ENCODE measurements around the gene ALDOB.

ALDOB gene

DNA sequence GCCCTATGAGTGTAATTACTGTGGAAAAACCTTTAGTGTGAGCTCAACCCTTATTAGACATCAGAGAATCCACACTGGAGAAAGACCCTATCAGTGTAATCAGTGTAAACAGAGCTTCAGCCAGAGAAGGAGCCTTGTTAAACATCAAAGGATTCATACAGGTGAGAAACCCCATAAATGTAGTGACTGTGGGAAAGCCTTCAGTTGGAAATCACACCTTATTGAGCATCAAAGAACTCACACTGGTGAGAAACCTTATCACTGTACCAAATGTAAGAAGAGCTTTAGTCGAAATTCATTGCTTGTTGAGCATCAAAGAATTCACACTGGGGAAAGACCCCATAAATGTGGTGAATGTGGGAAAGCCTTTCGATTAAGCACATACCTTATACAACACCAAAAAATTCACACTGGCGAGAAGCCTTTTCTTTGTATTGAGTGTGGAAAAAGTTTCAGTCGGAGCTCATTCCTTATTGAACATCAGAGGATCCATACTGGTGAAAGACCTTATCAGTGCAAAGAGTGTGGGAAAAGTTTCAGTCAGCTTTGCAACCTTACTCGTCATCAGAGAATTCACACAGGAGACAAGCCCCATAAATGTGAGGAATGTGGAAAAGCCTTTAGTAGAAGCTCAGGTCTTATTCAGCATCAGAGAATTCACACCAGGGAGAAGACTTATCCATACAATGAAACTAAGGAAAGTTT, 27.0 kb downstream of the ALDOB start:
- Histone ChIP-seq H3K23ac (ENCODE audit: low read length) (no peak overlapping the region), H3K36me3 (ENCODE audit: control insufficient read depth in 1 of 2, insufficient read depth in 2 of 2, low read length in 2 of 2) (peaks cover 8 to 29% of the 10 kb centered on the region in 2 experiments), H4K12ac (ENCODE audit: low read depth, low read length) (no peak overlapping the region), H4K8ac (ENCODE audit: low read depth, low read length) (no peak overlapping the region), H4K91ac (ENCODE audit: low read depth, low read length) (no peak overlapping the region), H2AFZ (ENCODE audit: insufficient read depth, low read length, poor library complexity) (no peak overlapping the region), H3K9me3 (ENCODE audit: insufficient read depth, low read depth, low read length) (peaks cover 12% of the 10 kb centered on the region), H3K9ac (ENCODE audit: low read length) (no peak overlapping the region), H3K14ac (ENCODE audit: low read length) (no peak overlapping the region), H3K4ac (ENCODE audit: low read depth, low read length) (no peak overlapping the region), H3K27me3 (ENCODE audit: insufficient read depth, low read length) (no peaks in the 10 kb centered on the region), H3K4me1 (ENCODE audit: control insufficient read depth in 1 of 2, insufficient read depth in 2 of 2, low read length in 2 of 2) (no peaks in the 10 kb centered on the region), H2BK120ac (ENCODE audit: insufficient read depth, low read length, poor library complexity) (no peak overlapping the region), H2AK5ac (ENCODE audit: low read length) (no peak overlapping the region), H3K18ac (ENCODE audit: low read length) (no peak overlapping the region), H2BK5ac (ENCODE audit: low read depth, low read length, poor library complexity) (no peak overlapping the region), H3K79me2 (ENCODE audit: control insufficient read depth, insufficient read depth, low read length, poor library complexity) (no peaks in the 10 kb centered on the region), H3K79me1 (ENCODE audit: low read length) (no peaks in the 10 kb centered on the region), H3K27ac (ENCODE audit: low read depth, low read length) (no peak overlapping the region), H3K4me3 (ENCODE audit: low read depth, low read length) (no peak overlapping the region), H3K4me2 (ENCODE audit: low read length) (no peak overlapping the region), H2BK12ac (ENCODE audit: low read length) (no peak overlapping the region)
- no peak for DNase-seq
- no CpG with 5 or more reads among the region's 5 CpGs for WGBS (ENCODE audit: extremely low coverage, insufficient coverage, insufficient read length)

DNA sequence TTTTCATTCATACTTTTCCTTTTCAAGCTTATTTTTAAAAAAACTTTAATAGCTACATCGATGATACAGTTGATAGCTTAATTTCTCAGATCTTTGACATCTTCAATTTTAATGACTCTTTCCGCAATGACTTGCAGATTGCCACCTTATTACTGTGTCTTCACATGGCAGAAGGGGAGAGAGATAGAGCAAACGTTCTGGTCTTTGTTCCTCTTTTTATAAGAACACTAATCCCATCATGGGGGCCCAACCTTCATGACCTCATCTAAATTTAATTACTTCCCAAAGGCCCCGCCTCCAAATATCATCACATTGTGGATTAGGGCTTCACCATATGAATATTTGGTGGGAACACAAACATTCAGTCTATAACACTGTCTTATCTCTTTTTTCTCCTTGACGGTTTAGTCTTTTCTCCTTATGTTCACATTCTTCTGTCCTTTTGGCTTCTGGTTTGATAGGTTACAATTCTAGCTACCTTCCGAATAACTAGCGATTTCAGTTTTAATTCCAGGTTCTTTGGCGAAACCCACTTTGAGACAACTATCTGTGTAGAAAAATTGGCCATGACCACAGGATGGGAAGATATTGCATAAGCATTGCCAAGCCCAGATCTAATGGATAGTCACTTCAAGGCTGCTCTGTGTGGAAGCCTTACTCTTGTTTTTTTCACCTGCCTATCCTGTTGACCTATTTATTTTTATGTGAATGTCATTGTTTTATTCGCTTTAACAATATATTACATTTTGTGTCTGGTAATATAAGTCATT, 31.9 kb downstream of the ALDOB start:
- no peak overlapping the region for H3K4ac ChIP-seq (ENCODE audit: low read depth, low read length)
- no peak overlapping the region for H4K91ac ChIP-seq (ENCODE audit: low read depth, low read length)
- H3K79me1 ChIP-seq (ENCODE audit: low read length): peaks cover 4% of the 10 kb centered on the region
- H3K79me2 ChIP-seq (ENCODE audit: control insufficient read depth, insufficient read depth, low read length, poor library complexity): peaks cover 4% of the 10 kb centered on the region
- H3K4me2 ChIP-seq (ENCODE audit: low read length): no peak overlapping the region
- H3K27ac ChIP-seq (ENCODE audit: low read depth, low read length): no peak overlapping the region
- H3K4me3 ChIP-seq (ENCODE audit: low read depth, low read length): no peak overlapping the region
- no peak overlapping the region for H2BK120ac ChIP-seq (ENCODE audit: insufficient read depth, low read length, poor library complexity)
- H3K27me3 ChIP-seq (ENCODE audit: insufficient read depth, low read length): no peaks in the 10 kb centered on the region
- no peak overlapping the region for H2BK5ac ChIP-seq (ENCODE audit: low read depth, low read length, poor library complexity)
- H3K9me3 ChIP-seq (ENCODE audit: insufficient read depth, low read depth, low read length): peaks cover 9% of the 10 kb centered on the region
- H4K12ac ChIP-seq (ENCODE audit: low read depth, low read length): no peak overlapping the region
- H3K9ac ChIP-seq (ENCODE audit: low read length): no peak overlapping the region
- no peak overlapping the region for H2AFZ ChIP-seq (ENCODE audit: insufficient read depth, low read length, poor library complexity)
- peaks cover 0 to 7% of the 10 kb centered on the region in 2 experiments for H3K4me1 ChIP-seq (ENCODE audit: control insufficient read depth in 1 of 2, insufficient read depth in 2 of 2, low read length in 2 of 2)
- H3K18ac ChIP-seq (ENCODE audit: low read length): no peak overlapping the region
- no CpG with 5 or more reads among the region's 9 CpGs for WGBS (ENCODE audit: extremely low coverage, insufficient coverage, insufficient read length)
- no peak overlapping the region for H2AK5ac ChIP-seq (ENCODE audit: low read length)
- no peak overlapping the region for H3K23ac ChIP-seq (ENCODE audit: low read length)
- peaks cover 10 to 29% of the 10 kb centered on the region in 2 experiments for H3K36me3 ChIP-seq (ENCODE audit: control insufficient read depth in 1 of 2, insufficient read depth in 2 of 2, low read length in 2 of 2)
- H3K14ac ChIP-seq (ENCODE audit: low read length): no peak overlapping the region
- no peak overlapping the region for H4K8ac ChIP-seq (ENCODE audit: low read depth, low read length)
- H2BK12ac ChIP-seq (ENCODE audit: low read length): no peak overlapping the region
- DNase-seq: no peak

DNA sequence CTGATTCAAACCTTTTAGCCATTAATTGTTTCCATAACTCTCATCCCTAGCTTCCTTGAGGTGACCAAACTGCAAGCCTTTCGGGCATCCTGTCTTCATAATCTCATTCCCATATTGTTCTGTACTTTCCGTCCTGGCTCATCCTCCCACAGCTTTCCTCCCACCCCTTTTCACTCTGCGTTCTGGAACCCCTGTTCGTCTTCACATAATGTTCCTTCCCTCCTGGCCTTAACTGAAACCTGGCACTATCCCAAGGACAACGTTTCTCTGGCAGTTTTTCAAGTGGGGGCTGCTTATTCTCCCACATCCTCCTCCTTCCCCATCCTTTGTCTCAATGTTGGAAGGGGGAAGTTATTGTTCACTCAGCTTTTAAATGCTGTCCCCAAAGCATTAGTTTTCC, 35.5 kb downstream of the ALDOB start:
- Histone ChIP-seq H2AK5ac (ENCODE audit: low read length) (no peak overlapping the region), H4K12ac (ENCODE audit: low read depth, low read length) (no peak overlapping the region), H3K4ac (ENCODE audit: low read depth, low read length) (no peak overlapping the region), H4K91ac (ENCODE audit: low read depth, low read length) (no peak overlapping the region), H3K79me1 (ENCODE audit: low read length) (peaks cover 6% of the 10 kb centered on the region), H3K18ac (ENCODE audit: low read length) (no peak overlapping the region), H2BK120ac (ENCODE audit: insufficient read depth, low read length, poor library complexity) (no peak overlapping the region), H3K9ac (ENCODE audit: low read length) (no peak overlapping the region), H4K8ac (ENCODE audit: low read depth, low read length) (no peak overlapping the region), H3K4me1 (ENCODE audit: control insufficient read depth in 1 of 2, insufficient read depth in 2 of 2, low read length in 2 of 2) (peaks cover 0 to 7% of the 10 kb centered on the region in 2 experiments), H3K36me3 (ENCODE audit: control insufficient read depth in 1 of 2, insufficient read depth in 2 of 2, low read length in 2 of 2) (peaks cover 2 to 13% of the 10 kb centered on the region in 2 experiments), H3K27me3 (ENCODE audit: insufficient read depth, low read length) (no peaks in the 10 kb centered on the region), H2BK5ac (ENCODE audit: low read depth, low read length, poor library complexity) (no peak overlapping the region), H3K79me2 (ENCODE audit: control insufficient read depth, insufficient read depth, low read length, poor library complexity) (peaks cover 6% of the 10 kb centered on the region), H2AFZ (ENCODE audit: insufficient read depth, low read length, poor library complexity) (no peak overlapping the region), H3K27ac (ENCODE audit: low read depth, low read length) (no peak overlapping the region), H3K23ac (ENCODE audit: low read length) (no peak overlapping the region), H3K9me3 (ENCODE audit: insufficient read depth, low read depth, low read length) (no peaks in the 10 kb centered on the region), H3K4me3 (ENCODE audit: low read depth, low read length) (no peak overlapping the region), H3K14ac (ENCODE audit: low read length) (no peak overlapping the region), H2BK12ac (ENCODE audit: low read length) (no peak overlapping the region), H3K4me2 (ENCODE audit: low read length) (no peak overlapping the region)
- no peak for DNase-seq
- WGBS (ENCODE audit: extremely low coverage, insufficient coverage, insufficient read length): no CpG with 5 or more reads among the region's 5 CpGs

DNA sequence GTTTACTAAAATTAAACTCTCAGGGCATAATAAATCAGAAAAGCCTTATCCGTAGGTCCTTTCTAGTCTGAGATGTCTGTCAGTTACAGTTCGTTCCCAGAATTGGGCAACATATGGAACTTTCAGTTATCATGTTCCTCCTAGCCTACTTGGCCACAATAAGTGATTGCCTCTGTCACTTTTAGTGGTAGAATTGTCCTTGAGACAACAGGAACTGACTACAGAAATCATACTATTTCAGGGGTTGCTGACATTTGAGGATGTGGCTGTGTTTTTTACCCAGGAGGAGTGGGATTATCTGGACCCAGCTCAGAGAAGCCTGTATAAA, 36.0 kb downstream of the ALDOB start:
- no peak overlapping the region for H4K8ac ChIP-seq (ENCODE audit: low read depth, low read length)
- no CpG with 5 or more reads among the region's 2 CpGs for WGBS (ENCODE audit: extremely low coverage, insufficient coverage, insufficient read length)
- H3K79me2 ChIP-seq (ENCODE audit: control insufficient read depth, insufficient read depth, low read length, poor library complexity): peaks cover 6% of the 10 kb centered on the region
- H3K14ac ChIP-seq (ENCODE audit: low read length): no peak overlapping the region
- H4K12ac ChIP-seq (ENCODE audit: low read depth, low read length): no peak overlapping the region
- peak overlapping the region; percentile 49 for H3K4ac ChIP-seq (ENCODE audit: low read depth, low read length)
- peaks cover 6% of the 10 kb centered on the region for H3K79me1 ChIP-seq (ENCODE audit: low read length)
- H2AFZ ChIP-seq (ENCODE audit: insufficient read depth, low read length, poor library complexity): no peak overlapping the region
- H2BK120ac ChIP-seq (ENCODE audit: insufficient read depth, low read length, poor library complexity): no peak overlapping the region
- no peak for DNase-seq
- H3K27me3 ChIP-seq (ENCODE audit: insufficient read depth, low read length): no peaks in the 10 kb centered on the region
- no peak overlapping the region for H3K18ac ChIP-seq (ENCODE audit: low read length)
- H3K36me3 ChIP-seq (ENCODE audit: control insufficient read depth in 1 of 2, insufficient read depth in 2 of 2, low read length in 2 of 2): peaks cover 2 to 13% of the 10 kb centered on the region in 2 experiments
- H3K4me3 ChIP-seq (ENCODE audit: low read depth, low read length): no peak overlapping the region
- no peak overlapping the region for H2BK12ac ChIP-seq (ENCODE audit: low read length)
- no peak overlapping the region for H3K27ac ChIP-seq (ENCODE audit: low read depth, low read length)
- H2AK5ac ChIP-seq (ENCODE audit: low read length): no peak overlapping the region
- H2BK5ac ChIP-seq (ENCODE audit: low read depth, low read length, poor library complexity): no peak overlapping the region
- no peak overlapping the region for H3K9ac ChIP-seq (ENCODE audit: low read length)
- H3K4me1 ChIP-seq (ENCODE audit: control insufficient read depth in 1 of 2, insufficient read depth in 2 of 2, low read length in 2 of 2): peaks cover 0 to 7% of the 10 kb centered on the region in 2 experiments
- peak overlapping the region; percentile 71 for H3K4me2 ChIP-seq (ENCODE audit: low read length)
- no peak overlapping the region for H3K23ac ChIP-seq (ENCODE audit: low read length)
- H3K9me3 ChIP-seq (ENCODE audit: insufficient read depth, low read depth, low read length): no peaks in the 10 kb centered on the region
- no peak overlapping the region for H4K91ac ChIP-seq (ENCODE audit: low read depth, low read length)

Measured in trophoblast cell (in vitro differentiated cells and primary cell).